NCI-H2196 treated with DMSO at 0.1 percent for 48 hours (cell line): Measurements from ENCODE around the gene SMAD7.
A peak's percentile ranks its signal among the peaks of the same experiment; 100 is the strongest.

Experiments used
- DNase-seq: peaks from one replicate; lab custom pipeline; 2025; ENCODE audit not compliant: unreplicated experiment; lab: John Stamatoyannopoulos, UW

Gene SMAD7

GRCh38 chr18:48947560-48947959 lies 3.2 kb downstream of the SMAD7 start:
- no peak for DNase-seq

GRCh38 chr18:48947092-48947491 lies 3.7 kb downstream of the SMAD7 start:
- no peak for DNase-seq

GRCh38 chr18:48946329-48946835 lies 4.4 kb downstream of the SMAD7 start:
- DNase-seq = peak; percentile 59

GRCh38 chr18:48945953-48946217 lies 4.9 kb downstream of the SMAD7 start:
- DNase-seq = no peak

- DNase-seq = no peak
Observed at GRCh38 chr18:48944634-48945033, 6.1 kb downstream of the SMAD7 start.

DNA sequence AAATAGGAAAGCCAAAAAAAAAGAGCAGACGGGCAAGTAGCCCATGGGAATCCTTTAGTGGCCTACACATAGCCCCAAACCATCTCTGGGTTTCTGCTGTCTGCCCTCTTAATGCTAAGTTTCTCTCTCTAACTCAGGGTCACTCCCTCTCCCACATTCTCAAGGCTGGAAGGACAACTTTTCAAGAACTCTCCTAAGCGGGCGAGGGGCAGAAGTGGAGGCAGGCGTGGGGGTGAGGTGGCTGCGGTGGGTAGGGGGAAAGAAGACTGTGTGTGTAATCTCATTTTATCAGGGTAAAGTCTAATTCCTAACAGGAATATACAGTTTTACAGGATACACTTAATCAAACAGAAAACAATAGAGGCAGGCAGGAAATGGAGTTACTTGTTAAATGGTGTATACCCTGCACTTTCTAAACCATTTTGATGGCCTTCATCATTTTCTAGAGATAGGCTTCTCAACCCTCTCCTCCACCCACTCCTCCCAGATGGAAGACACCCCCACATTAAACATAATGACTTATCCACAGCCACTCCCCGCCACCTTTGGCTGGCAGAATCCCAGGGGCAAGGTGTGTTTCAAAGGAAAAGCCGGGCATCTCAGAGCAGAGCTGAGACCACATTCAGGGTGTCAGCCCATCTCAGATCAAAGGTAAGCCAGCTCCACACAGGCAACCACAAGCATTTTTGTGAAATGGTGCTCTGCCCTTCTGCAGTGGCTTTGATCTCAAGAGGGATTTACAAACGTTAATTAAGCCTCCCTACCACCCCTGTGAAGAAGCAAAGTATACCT lies 6.8 kb downstream of the SMAD7 start:
- DNase-seq = no peak

DNA sequence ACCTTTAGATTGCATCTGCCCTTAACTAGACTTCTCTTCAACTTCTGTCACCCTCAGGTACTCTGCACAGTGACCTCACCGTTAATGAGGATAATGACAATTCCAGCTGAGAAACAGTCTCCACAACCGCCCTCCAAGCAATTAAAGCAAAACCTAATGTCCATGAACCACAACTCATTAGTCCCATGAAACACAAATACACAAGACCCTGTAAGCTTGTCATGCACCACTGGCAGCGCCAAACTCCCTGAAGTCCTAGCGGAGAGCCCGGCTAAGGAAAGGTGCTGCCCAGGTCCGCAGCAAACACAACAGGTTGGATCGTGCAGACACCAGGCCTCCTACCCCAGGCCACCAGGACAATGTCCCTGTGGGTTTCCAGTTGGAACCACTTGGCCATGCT lies 7.4 kb downstream of the SMAD7 start:
- DNase-seq = no peak

DNA sequence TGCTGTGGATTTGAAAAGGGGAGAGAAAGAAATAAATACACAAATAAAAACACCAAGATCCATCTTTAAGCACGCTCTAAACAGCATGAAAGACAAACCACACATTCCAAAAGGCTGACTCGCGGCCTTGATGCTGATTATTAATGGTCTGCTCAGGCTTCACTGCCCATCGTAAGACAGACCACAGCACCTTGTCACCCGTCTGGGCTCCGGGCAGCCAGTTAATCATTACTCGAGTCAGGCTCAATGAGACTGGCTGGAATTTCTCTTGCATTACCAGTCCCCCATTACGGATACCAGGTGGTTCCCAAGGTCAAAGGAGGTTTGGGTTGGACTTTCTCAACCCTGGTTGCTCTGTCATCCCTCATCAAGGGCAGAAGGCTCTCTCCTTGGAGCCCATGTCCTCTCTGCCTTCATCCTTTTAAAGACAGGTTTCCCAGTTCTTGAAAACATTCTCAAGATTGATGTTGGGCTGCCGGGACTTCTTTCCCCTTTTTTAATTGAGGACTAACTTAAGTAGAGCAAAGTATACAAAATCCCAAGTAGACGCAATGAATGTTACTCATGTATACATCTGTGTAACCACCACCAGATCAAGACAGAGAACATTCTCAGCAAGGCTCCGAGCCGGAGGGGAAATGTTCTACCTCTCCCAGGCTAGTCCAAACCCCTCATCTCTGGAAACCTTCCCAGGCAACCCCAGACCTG lies 8.1 kb downstream of the SMAD7 start:
- no peak for DNase-seq

DNA sequence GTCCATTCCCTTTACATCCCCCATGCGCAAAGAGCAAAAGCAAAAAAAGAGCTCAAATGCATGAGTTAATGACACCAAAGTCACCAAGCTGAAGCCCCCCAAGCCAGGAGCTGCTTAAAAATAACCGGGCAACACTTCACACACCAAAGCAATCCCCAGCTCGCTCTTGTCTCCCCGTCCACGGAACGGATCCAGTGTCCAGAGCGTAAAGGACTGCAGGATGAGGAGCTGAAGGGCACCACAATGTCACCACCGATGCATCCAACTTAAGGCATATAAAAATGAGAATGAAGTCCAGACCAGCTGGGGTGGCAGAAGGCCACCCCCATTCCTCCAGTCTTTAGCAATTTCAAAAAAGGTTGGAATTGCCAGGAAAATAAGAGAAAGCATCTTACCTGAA lies 8.7 kb downstream of the SMAD7 start:
- DNase-seq = no peak

- DNase-seq = no peak
Observed at GRCh38 chr18:48941672-48942071, 9.1 kb downstream of the SMAD7 start.

DNA sequence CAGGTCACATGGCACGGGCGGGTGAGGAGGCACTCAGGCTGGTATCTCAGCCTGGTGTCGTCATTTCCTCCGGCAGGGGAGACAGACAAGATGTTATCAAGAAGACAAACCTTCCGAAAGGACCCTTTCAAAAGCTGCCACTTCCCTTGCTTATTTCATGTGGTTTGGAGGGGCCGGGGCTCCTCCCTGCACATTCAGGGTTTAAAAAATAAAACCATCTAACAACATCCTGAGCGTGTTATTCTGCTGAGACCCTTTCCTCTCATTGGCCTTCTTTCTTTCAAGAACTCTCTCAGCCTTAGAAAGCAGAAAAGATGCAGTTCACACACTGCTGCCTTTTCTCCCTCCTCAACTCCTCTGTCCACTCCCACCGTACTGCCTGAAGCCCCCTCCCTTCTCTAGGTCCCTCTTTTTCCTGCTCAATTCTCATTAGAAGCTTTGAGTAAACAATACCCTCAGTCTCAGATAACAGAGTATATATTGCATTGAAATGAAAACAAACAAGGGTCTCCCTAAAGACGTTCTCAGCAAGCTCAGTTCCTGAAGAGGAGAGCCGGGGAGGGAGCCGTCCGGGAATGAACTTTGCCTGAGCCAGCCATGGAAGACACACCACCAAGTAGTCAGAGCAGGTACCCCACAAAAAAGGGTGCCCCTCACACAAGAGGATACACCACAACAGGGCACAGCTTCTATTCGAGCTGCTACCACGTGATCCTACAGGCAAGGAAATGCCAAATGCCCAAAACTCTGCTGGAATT lies 9.7 kb downstream of the SMAD7 start:
- no peak for DNase-seq

- no peak for DNase-seq
Observed at GRCh38 chr18:48939205-48940097, 11.3 kb downstream of the SMAD7 start.

DNA sequence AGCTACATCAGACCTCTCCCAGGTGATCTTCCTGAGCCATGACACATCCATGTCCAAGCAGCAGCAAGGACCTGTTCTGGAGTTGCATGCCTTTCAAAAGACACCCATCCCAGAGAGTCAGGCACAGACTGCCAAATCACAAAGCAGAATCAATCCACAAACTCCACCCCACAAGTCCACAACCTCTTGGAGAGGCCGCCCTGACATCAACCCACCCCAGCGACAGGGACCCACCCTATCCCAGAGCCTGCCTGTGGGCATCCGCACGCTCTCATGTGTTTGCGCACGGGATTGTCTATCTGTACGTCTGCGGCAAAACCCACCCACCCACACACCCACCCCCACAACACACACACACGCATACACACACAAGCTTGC lies 11.9 kb downstream of the SMAD7 start:
- no peak for DNase-seq

- no peak for DNase-seq
Observed at GRCh38 chr18:48937869-48938750, 12.7 kb downstream of the SMAD7 start.

- no peak for DNase-seq
Observed at GRCh38 chr18:48935433-48935774, 15.4 kb downstream of the SMAD7 start.

GRCh38 chr18:48934723-48935432 lies 15.9 kb downstream of the SMAD7 start:
- DNase-seq = no peak

GRCh38 chr18:48934415-48934722 lies 16.4 kb downstream of the SMAD7 start:
- no peak for DNase-seq

- DNase-seq = no peak
Observed at GRCh38 chr18:48933578-48934414, 17.0 kb downstream of the SMAD7 start.
